ENCODE results near the gene PDCD2L.

PDCD2L gene

DNA sequence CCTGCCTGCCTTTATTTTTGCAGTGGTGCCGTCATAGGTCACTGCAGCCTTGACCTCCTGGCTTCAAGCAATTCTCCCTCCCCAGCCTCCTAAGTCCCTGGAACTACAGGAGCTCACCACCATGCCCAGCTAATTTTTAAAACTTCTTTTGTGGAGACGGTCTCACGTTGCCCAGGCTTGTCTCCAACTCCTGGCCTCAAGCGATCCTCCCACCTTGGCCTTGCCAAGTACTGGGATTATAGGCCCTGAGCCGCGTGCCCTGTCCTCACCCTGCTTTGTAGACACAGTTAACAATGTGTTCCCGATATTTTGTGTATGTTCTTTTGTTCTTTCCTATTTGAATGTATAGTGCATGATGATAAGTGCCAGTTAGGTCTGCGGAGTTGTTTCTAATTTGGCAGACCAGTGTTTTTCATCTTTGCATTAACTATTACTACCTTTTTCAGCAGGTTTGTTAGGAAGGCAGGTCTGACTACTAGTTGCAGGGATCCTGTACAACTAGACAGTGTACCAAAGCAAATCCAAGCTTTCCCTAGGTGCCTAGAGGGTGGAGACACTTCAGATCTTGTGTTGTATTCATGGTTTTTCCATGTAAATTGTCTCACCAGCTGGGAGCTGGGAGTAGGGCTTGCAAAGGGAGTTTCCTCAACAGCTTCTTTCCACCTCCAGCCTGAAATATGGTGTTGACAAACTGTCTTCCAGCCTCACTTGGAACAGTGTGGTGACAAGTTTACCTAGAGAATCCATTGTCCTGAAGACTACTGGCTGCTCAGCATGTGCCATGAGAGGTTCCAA lies 67.9 kb downstream of the PDCD2L start:
- no peak for DNase-seq (ENCODE audit: low spot score)

DNA sequence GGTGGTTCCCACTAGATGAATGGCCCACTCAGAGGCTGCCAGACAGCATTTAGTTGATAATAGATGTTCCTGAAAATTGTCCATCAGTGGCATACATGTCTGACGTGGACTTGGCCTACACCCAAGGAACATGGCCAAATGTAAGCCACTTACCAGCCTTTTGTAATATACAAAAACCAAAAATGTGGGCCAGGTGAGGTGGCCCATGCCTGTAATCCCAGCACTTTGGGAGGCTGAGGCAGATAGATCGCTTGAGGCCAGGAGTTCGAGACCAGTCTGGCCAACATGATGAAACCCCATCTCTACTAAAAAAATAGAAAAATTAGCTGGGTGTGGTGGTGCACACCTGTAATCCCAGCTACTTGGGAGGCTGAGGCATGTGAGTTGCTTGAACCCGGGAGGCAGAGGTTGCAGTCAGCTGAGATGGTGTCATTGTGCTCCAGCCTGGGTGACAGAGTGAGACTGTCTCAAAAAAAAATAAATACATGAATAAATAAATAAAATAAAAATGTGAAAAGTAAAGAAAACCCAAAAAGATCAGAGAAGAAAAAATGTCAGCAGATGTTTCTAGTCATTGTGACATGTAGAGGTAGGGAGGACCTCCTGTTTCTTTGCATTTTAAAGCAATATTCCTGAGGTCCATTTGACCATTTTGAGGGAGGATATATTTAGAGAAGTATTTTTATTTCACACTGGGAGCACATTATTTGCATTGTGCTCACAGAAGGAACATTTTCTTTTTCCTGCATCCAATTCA lies 70.2 kb downstream of the PDCD2L start:
- no peak for DNase-seq (ENCODE audit: low spot score)

- DNase-seq (ENCODE audit: low spot score), result no peak
Observed at GRCh38 chr19:34475026-34475974, 71.1 kb downstream of the PDCD2L start.

All from HuH-7.5 (cell line).